ENCODE data around the gene OR13D1.
"Not testable (repeated sequence)": the region's sequence is repeated elsewhere in the genome, so short reads cannot be mapped to it uniquely, and the experiment has no call there.

Gene OR13D1

DNA sequence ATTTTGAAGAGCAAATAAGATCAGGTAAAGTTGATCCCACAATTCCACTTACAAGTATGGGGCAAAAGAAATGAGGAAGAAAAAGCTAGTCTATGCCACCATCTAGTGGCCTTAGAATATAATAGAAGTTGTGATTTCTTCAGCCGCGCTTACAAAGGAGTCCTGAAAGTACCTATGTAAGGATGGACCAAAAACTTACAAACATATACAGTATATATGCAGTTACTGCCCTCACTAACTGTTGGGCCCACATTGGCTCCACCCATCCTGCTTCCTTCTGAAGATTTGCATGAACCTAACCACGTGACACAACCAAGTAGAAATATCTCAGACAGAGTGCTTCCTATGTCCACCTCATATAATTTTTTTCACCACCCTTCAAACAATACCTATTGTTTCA is 11.7 kb upstream of the OR13D1 start:
- peaks cover 3% of the 10 kb centered on the region for H3K27me3 ChIP-seq (ENCODE audit: insufficient read depth, poor library complexity, severe bottlenecking)
- H3K4me3 ChIP-seq (replicated peaks; ENCODE audit: insufficient read depth, low read length) = no peak overlapping the region
- peak; percentile 4 to 11 for DNase-seq (ENCODE audit: low read depth in 1 of 2, low spot score in 1 of 2)
- TF ChIP-seq, protein P1, sequence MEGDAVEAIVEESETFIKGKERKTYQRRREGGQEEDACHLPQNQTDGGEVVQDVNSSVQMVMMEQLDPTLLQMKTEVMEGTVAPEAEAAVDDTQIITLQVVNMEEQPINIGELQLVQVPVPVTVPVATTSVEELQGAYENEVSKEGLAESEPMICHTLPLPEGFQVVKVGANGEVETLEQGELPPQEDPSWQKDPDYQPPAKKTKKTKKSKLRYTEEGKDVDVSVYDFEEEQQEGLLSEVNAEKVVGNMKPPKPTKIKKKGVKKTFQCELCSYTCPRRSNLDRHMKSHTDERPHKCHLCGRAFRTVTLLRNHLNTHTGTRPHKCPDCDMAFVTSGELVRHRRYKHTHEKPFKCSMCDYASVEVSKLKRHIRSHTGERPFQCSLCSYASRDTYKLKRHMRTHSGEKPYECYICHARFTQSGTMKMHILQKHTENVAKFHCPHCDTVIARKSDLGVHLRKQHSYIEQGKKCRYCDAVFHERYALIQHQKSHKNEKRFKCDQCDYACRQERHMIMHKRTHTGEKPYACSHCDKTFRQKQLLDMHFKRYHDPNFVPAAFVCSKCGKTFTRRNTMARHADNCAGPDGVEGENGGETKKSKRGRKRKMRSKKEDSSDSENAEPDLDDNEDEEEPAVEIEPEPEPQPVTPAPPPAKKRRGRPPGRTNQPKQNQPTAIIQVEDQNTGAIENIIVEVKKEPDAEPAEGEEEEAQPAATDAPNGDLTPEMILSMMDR (IDR thresholded peaks at IDR 0.05; ENCODE audit: insufficient read depth, low read length) = no peak
- TF ChIP-seq POLR2AphosphoS5 (IDR thresholded peaks at IDR 0.05; ENCODE audit: low read depth) = no peak
- TF ChIP-seq SPI1 (IDR thresholded peaks at IDR 0.05; ENCODE audit: borderline replicate concordance, low read depth) = no peak
- TF ChIP-seq, protein P2, sequence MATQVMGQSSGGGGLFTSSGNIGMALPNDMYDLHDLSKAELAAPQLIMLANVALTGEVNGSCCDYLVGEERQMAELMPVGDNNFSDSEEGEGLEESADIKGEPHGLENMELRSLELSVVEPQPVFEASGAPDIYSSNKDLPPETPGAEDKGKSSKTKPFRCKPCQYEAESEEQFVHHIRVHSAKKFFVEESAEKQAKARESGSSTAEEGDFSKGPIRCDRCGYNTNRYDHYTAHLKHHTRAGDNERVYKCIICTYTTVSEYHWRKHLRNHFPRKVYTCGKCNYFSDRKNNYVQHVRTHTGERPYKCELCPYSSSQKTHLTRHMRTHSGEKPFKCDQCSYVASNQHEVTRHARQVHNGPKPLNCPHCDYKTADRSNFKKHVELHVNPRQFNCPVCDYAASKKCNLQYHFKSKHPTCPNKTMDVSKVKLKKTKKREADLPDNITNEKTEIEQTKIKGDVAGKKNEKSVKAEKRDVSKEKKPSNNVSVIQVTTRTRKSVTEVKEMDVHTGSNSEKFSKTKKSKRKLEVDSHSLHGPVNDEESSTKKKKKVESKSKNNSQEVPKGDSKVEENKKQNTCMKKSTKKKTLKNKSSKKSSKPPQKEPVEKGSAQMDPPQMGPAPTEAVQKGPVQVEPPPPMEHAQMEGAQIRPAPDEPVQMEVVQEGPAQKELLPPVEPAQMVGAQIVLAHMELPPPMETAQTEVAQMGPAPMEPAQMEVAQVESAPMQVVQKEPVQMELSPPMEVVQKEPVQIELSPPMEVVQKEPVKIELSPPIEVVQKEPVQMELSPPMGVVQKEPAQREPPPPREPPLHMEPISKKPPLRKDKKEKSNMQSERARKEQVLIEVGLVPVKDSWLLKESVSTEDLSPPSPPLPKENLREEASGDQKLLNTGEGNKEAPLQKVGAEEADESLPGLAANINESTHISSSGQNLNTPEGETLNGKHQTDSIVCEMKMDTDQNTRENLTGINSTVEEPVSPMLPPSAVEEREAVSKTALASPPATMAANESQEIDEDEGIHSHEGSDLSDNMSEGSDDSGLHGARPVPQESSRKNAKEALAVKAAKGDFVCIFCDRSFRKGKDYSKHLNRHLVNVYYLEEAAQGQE (IDR thresholded peaks at IDR 0.05; ENCODE audit: insufficient replicate concordance, low read depth) = no peak
- no peak for TF ChIP-seq GABPA (IDR thresholded peaks at IDR 0.05; ENCODE audit: low read depth)
- H3K27ac ChIP-seq (replicated peaks) = no peak overlapping the region

DNA sequence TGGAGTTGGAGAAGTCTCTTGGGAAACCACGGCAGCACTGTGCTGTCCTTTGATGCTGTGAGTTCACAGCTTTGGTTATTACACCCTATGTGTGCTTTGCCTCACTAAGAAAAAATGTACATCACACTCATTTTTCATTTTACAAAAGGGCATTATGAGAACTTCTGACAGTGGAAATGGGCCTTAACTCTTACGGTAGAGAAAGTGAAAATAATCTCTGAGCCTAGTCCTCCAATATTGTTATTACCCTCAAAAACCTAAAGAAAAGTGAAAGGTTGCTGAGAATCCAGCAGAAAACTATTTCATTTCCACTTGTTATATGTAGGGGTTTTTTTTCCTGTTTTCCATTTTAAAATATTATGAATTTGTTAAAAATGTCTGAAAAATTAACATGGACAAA is 8.2 kb upstream of the OR13D1 start:
- H3K27me3 ChIP-seq (ENCODE audit: insufficient read depth, poor library complexity, severe bottlenecking) = no peaks in the 10 kb centered on the region
- no peak for TF ChIP-seq SPI1 (IDR thresholded peaks at IDR 0.05; ENCODE audit: borderline replicate concordance, low read depth)
- DNase-seq (ENCODE audit: low read depth in 1 of 2, low spot score in 1 of 2) = no peak
- no peak overlapping the region for H3K27ac ChIP-seq (replicated peaks)
- H3K4me3 ChIP-seq (replicated peaks; ENCODE audit: insufficient read depth, low read length) = no peak overlapping the region

DNA sequence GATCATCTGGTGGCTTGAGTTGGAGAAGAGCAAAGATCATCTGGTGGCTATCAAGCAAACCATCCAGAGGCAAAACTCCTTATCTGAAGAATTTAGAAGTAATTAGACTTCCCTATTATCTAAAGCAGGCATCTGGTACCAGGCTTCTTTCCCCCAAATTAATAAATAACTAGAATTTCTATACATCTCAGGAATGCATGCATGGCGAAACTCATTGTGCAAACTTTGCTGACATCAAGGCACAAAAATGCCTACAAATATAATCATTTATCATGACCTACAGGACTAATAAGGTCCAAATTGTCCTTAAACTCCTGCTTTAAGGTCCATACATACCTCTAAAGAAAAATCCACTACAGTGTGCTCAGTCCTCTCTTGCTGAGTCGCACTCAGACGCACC is 6.0 kb downstream of the OR13D1 start:
- no peak overlapping the region for H3K4me3 ChIP-seq (replicated peaks; ENCODE audit: insufficient read depth, low read length)
- no peak for DNase-seq (ENCODE audit: low read depth in 1 of 2, low spot score in 1 of 2)
- no peaks in the 10 kb centered on the region for H3K27me3 ChIP-seq (ENCODE audit: insufficient read depth, poor library complexity, severe bottlenecking)
- TF ChIP-seq, protein P2 (IDR thresholded peaks at IDR 0.05; ENCODE audit: insufficient replicate concordance, low read depth) = no peak
- no peak for TF ChIP-seq POLR2AphosphoS5 (IDR thresholded peaks at IDR 0.05; ENCODE audit: low read depth)
- TF ChIP-seq, protein P1 (IDR thresholded peaks at IDR 0.05; ENCODE audit: insufficient read depth, low read length) = no peak
- TF ChIP-seq GABPA (IDR thresholded peaks at IDR 0.05; ENCODE audit: low read depth) = no peak
- TF ChIP-seq SPI1 (IDR thresholded peaks at IDR 0.05; ENCODE audit: borderline replicate concordance, low read depth) = no peak
- H3K27ac ChIP-seq (replicated peaks) = no peak overlapping the region

DNA sequence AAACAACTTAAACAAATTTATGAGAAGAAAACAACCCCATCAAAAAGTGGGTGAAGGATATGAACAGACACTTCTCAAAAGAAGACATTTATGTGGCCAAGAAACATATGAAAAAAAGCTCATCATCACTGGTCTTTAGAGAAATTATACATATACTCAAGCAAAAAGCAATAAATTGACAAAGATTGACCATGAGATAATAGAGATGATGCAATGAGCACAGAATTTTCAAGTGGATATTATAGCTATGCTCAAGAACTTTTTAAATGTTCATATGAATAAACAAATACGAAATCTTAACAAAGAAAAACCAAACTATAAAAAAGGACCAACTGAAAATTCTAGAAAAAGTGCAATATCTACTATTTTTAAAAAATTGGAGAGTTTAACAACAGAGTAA is 14.4 kb downstream of the OR13D1 start:
- DNase-seq (ENCODE audit: low read depth in 1 of 2, low spot score in 1 of 2); H3K27ac ChIP-seq (replicated peaks); H3K4me3 ChIP-seq (replicated peaks; ENCODE audit: insufficient read depth, low read length); H3K27me3 ChIP-seq (ENCODE audit: insufficient read depth, poor library complexity, severe bottlenecking): not testable (repeated sequence)

DNA sequence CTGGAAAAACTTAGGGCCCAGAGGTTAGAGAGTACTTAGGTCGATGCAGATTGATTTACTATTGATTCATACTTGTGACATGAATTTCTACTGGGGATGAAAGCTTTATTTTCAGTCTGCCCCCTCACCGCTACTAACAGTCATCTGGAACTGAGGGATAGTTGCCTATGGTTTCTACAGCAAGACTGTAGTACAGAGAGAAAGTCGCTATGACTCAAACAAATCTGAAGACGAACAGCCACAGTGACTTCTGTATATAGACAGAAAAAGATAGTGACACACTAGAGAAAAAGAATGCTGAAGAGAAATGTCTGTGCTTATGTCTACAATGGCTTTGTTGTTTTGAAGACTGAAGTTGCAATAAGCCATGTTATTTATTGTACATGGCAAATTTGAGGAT is 17.3 kb downstream of the OR13D1 start:
- no peak for DNase-seq (ENCODE audit: low read depth in 1 of 2, low spot score in 1 of 2)
- Histone ChIP-seq H3K27ac (replicated peaks) (no peak overlapping the region), H3K27me3 (ENCODE audit: insufficient read depth, poor library complexity, severe bottlenecking) (no peaks in the 10 kb centered on the region), H3K4me3 (replicated peaks; ENCODE audit: insufficient read depth, low read length) (no peak overlapping the region)
- TF ChIP-seq, protein P2 (IDR thresholded peaks at IDR 0.05; ENCODE audit: insufficient replicate concordance, low read depth) = no peak
- TF ChIP-seq POLR2AphosphoS5 (IDR thresholded peaks at IDR 0.05; ENCODE audit: low read depth) (no peak), SPI1 (IDR thresholded peaks at IDR 0.05; ENCODE audit: borderline replicate concordance, low read depth) (no peak), GABPA (IDR thresholded peaks at IDR 0.05; ENCODE audit: low read depth) (no peak)
- TF ChIP-seq, protein P1 (IDR thresholded peaks at IDR 0.05; ENCODE audit: insufficient read depth, low read length) = no peak

Measured in HL-60 (cell line).